Osteoblast (primary cell): Measurements from ENCODE around the gene BCL11B. TPM values are rescaled to one million over a fixed set of nuclear protein-coding genes. Genes with fewer than 3 reads are reported as not detected.

ENCODE experiments used
- DNase-seq: peaks from one replicate; pipeline ENCODE4 v3.0.0; 2011; ENCODE audit warnings: low spot score, mixed read lengths; ENCODE audit not compliant: insufficient read length; ENCODE audit errors: missing footprints
- H2AFZ ChIP-seq: 2 replicates; pipeline ENCODE4 v1.6.0; 2011; ENCODE audit warnings: mild to moderate bottlenecking, low read length
- H3K27ac ChIP-seq: 2 replicates; pipeline ENCODE4 v1.5.1; 2011; ENCODE audit warnings: mild to moderate bottlenecking, low read depth, low read length, moderate library complexity
- H3K27me3 ChIP-seq: 2 replicates; pipeline ENCODE4 v1.6.0; 2012; ENCODE audit warnings: mild to moderate bottlenecking, control low read depth, inconsistent platforms, low read length, moderate library complexity; ENCODE audit not compliant: insufficient read depth
- H3K36me3 ChIP-seq: 2 replicates; pipeline ENCODE4 v1.5.1; 2011; ENCODE audit warnings: mild to moderate bottlenecking, low read length, control low read depth, moderate library complexity; ENCODE audit not compliant: insufficient read depth
- H3K4me1 ChIP-seq: 2 replicates; pipeline ENCODE4 v1.5.1; 2011; ENCODE audit warnings: mild to moderate bottlenecking, low read length, control low read depth, moderate library complexity; ENCODE audit not compliant: insufficient read depth
- H3K4me2 ChIP-seq: 2 replicates; pipeline ENCODE4 v1.6.0; 2011; ENCODE audit warnings: mild to moderate bottlenecking, low read length; ENCODE audit not compliant: insufficient read depth
- H3K4me3 ChIP-seq: fragments of 200-600 bp; sonication (generic); 3 replicates; pipeline ENCODE4 v1.5.1; 2012; ENCODE audit warnings: mild to moderate bottlenecking, low read length, inconsistent platforms; ENCODE audit not compliant: insufficient read depth
- H3K79me2 ChIP-seq: 2 replicates; pipeline ENCODE4 v1.6.0; 2012; ENCODE audit warnings: mild to moderate bottlenecking, low read length, control low read depth, inconsistent platforms; ENCODE audit not compliant: insufficient read depth
- H3K9me3 ChIP-seq: 2 replicates; pipeline ENCODE4 v1.5.1; 2011; ENCODE audit warnings: low read depth, low read length, control low read depth
- H4K20me1 ChIP-seq: 2 replicates; pipeline ENCODE4 v1.6.0; 2012; ENCODE audit warnings: mild to moderate bottlenecking, low read length, control low read depth; ENCODE audit not compliant: insufficient read depth
- total RNA-seq: library from RNA; depleted of rRNA; stranded (reverse); fragments of >200 nt; gene quantifications from 2 replicates; pipeline ENCODE4 v1.2.3, GENCODE V29; 2012
- TF ChIP-seq, protein P1 (sequence below): IDR thresholded peaks from 2 replicates; pipeline ENCODE4 v1.5.1; 2011; ENCODE audit warnings: mild to moderate bottlenecking, low read depth, low read length, moderate library complexity; ENCODE audit errors: extremely low read depth

BCL11B gene
- total RNA-seq, 1 donor = 0.36 TPM

- Histone ChIP-seq H3K9me3 (no peaks in the 10 kb centered on the region), H2AFZ (peak overlapping the region; percentile 19), H3K79me2 (no peaks in the 10 kb centered on the region), H4K20me1 (no peaks in the 10 kb centered on the region), H3K4me2 (peak overlapping the region; percentile 61), H3K4me3 (peak overlapping the region; percentile 43), H3K27ac (no peak overlapping the region), H3K27me3 (no peaks in the 10 kb centered on the region), H3K4me1 (no peaks in the 10 kb centered on the region), H3K36me3 (no peaks in the 10 kb centered on the region)
- DNase-seq = no peak
- TF ChIP-seq, protein P1, sequence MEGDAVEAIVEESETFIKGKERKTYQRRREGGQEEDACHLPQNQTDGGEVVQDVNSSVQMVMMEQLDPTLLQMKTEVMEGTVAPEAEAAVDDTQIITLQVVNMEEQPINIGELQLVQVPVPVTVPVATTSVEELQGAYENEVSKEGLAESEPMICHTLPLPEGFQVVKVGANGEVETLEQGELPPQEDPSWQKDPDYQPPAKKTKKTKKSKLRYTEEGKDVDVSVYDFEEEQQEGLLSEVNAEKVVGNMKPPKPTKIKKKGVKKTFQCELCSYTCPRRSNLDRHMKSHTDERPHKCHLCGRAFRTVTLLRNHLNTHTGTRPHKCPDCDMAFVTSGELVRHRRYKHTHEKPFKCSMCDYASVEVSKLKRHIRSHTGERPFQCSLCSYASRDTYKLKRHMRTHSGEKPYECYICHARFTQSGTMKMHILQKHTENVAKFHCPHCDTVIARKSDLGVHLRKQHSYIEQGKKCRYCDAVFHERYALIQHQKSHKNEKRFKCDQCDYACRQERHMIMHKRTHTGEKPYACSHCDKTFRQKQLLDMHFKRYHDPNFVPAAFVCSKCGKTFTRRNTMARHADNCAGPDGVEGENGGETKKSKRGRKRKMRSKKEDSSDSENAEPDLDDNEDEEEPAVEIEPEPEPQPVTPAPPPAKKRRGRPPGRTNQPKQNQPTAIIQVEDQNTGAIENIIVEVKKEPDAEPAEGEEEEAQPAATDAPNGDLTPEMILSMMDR = no peak
Observed at GRCh38 chr14:99258876-99259726, 12.9 kb downstream of the BCL11B start.

GRCh38 chr14:99258341-99258861 lies 13.6 kb downstream of the BCL11B start:
- TF ChIP-seq, protein P1 = no peak
- H3K27me3 ChIP-seq = no peaks in the 10 kb centered on the region
- H3K9me3 ChIP-seq = no peaks in the 10 kb centered on the region
- H3K27ac ChIP-seq = no peak overlapping the region
- H3K4me3 ChIP-seq = no peak overlapping the region
- no peaks in the 10 kb centered on the region for H3K36me3 ChIP-seq
- H2AFZ ChIP-seq = no peak overlapping the region
- DNase-seq = no peak
- H3K79me2 ChIP-seq = no peaks in the 10 kb centered on the region
- H3K4me1 ChIP-seq = no peaks in the 10 kb centered on the region
- H4K20me1 ChIP-seq = no peaks in the 10 kb centered on the region
- peak overlapping the region; percentile 61 for H3K4me2 ChIP-seq

DNA sequence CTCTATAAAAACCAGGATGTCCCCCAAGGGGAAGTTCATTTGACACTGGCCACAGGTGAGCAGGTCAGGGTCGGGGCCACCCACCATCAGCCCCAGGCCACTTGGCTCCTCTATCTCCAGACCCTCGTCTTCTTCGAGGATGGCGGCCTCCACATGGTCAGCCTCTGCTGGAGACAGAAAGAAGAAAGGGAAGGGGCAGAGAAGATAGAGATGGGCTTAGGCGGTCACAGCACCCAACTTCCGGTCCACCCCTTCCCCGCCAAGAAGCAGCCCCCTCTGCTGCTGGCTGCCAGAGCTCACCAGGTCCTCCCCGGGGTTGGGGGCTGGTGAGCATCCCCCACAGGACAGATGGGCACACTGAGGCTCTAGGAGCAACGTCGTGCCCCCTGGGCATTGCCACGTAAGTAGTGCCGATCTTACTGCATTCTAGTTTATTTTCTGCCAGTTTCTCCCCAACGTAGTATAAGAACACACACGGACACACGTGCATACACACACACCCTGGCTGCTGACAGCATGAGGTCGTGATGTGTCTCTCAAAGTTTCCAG lies 14.2 kb downstream of the BCL11B start:
- no peaks in the 10 kb centered on the region for H3K4me1 ChIP-seq
- H3K27ac ChIP-seq = no peak overlapping the region
- H4K20me1 ChIP-seq = no peaks in the 10 kb centered on the region
- no peak overlapping the region for H2AFZ ChIP-seq
- no peak overlapping the region for H3K4me2 ChIP-seq
- no peak for DNase-seq
- no peak overlapping the region for H3K4me3 ChIP-seq
- TF ChIP-seq, protein P1 = no peak
- no peaks in the 10 kb centered on the region for H3K36me3 ChIP-seq
- no peaks in the 10 kb centered on the region for H3K27me3 ChIP-seq
- no peaks in the 10 kb centered on the region for H3K9me3 ChIP-seq
- H3K79me2 ChIP-seq = no peaks in the 10 kb centered on the region

DNA sequence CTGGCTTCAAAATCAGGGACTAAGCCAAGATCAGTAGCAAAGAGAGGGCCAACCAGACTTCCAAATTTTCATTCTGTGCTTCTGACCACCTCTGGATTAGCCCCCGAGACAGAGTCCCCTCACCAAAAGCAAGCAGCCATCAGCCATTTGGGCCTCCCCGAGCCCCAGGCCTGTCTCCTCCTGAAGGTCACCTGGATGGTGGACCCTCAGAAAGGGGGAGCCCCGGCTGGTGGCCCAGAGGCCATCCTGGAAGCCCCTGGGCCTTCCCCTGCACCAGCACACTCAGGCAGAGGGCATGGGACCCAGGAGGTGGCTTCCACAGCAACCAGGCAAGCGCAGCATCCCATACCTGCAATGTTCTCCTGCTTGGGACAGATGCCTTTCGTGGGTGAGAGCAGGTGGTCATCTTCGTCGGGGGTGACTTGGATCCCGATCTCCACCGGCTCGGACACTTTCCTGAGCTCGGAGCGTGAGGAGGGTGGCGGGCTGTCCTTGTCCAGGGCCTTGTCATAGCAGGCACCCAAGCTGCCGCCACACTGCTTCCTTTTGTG lies 14.8 kb downstream of the BCL11B start:
- Histone ChIP-seq H2AFZ (no peak overlapping the region), H3K27me3 (no peaks in the 10 kb centered on the region), H3K36me3 (no peaks in the 10 kb centered on the region), H3K79me2 (no peaks in the 10 kb centered on the region), H3K27ac (no peak overlapping the region), H4K20me1 (no peaks in the 10 kb centered on the region), H3K9me3 (no peaks in the 10 kb centered on the region), H3K4me1 (no peaks in the 10 kb centered on the region), H3K4me3 (no peak overlapping the region), H3K4me2 (no peak overlapping the region)
- TF ChIP-seq, protein P1 = no peak
- no peak for DNase-seq
